Measurements from ENCODE around the gene CNIH3. TPM values are rescaled to one million over a fixed set of nuclear protein-coding genes. Genes with fewer than 3 reads are reported as not detected.

Gene CNIH3
- total and polyA plus RNA-seq, 2 of the 4 experiments (the other 2 are of a cell fraction): 2.0 to 2.9 TPM

DNA sequence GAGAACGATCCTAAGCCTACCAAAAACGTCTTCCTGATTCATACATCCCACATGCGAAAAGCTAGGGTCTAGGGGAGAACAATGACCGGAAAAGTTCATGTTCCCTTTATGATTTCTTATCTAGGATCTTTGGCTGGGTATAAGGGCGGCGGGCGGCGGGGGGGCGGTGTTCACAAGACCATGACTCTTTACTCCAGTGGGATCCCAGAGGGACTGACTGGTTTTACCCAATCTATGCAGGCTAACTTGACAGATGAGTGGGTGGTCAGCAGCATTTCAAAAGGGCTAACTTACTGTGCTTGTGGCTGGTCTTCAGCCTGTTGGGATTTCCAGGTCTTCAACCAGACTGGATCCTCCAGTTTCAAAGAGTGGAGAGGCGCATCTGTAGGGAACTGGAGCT is 40.3 kb downstream of the CNIH3 start:
- no peak overlapping the region for H2AK9ac ChIP-seq (replicated peaks; ENCODE audit: low read depth, low read length, poor library complexity)
- no peak overlapping the region for H3K4me2 ChIP-seq (ENCODE audit: low read depth, low read length)
- WGBS, 2 experiments (ENCODE audit: extremely low coverage in 2 of 2, insufficient read length in 1 of 2): no CpG with 5 or more reads among the region's 10 CpGs
- H4K5ac ChIP-seq (ENCODE audit: low read depth, low read length): no peak overlapping the region
- no peak overlapping the region for H3K23ac ChIP-seq (ENCODE audit: low read depth, low read length)
- H3K9ac ChIP-seq (ENCODE audit: low read depth, low read length): no peak overlapping the region
- H3K14ac ChIP-seq (replicated peaks; ENCODE audit: low read depth, low read length): no peak overlapping the region
- H3K9me3 ChIP-seq (ENCODE audit: control insufficient read depth, insufficient read depth, low read length): no peaks in the 10 kb centered on the region
- H3K27ac ChIP-seq (ENCODE audit: insufficient read depth, low read length): no peak overlapping the region
- peaks cover 0 to 12% of the 10 kb centered on the region in 2 experiments; a peak in 1 of 4 replicates for H3K79me1 ChIP-seq (ENCODE audit: low read depth in 1 of 2, low read length in 2 of 2)
- no peak overlapping the region for H2BK5ac ChIP-seq (ENCODE audit: low read depth, low read length, poor library complexity, severe bottlenecking)
- H2BK20ac ChIP-seq (ENCODE audit: low read depth, low read length): no peak overlapping the region
- TF ChIP-seq, protein P1, sequence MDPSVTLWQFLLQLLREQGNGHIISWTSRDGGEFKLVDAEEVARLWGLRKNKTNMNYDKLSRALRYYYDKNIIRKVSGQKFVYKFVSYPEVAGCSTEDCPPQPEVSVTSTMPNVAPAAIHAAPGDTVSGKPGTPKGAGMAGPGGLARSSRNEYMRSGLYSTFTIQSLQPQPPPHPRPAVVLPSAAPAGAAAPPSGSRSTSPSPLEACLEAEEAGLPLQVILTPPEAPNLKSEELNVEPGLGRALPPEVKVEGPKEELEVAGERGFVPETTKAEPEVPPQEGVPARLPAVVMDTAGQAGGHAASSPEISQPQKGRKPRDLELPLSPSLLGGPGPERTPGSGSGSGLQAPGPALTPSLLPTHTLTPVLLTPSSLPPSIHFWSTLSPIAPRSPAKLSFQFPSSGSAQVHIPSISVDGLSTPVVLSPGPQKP (IDR thresholded peaks at IDR 0.05; ENCODE audit: borderline replicate concordance, low read depth, low read length): no peak
- TF ChIP-seq RFX5 (IDR thresholded peaks at IDR 0.05; ENCODE audit: low read depth, low read length) (no peak), CHD1 (IDR thresholded peaks at IDR 0.05; ENCODE audit: low read depth, low read length) (no peak), SMC3 (IDR thresholded peaks at IDR 0.05; ENCODE audit: low read depth, low read length) (no peak), CEBPB (IDR thresholded peaks at IDR 0.05; ENCODE audit: low read depth, low read length) (no peak), RCOR1 (IDR thresholded peaks at IDR 0.05; ENCODE audit: insufficient replicate concordance, low read length) (no peak), POLR2A (IDR thresholded peaks at IDR 0.05; ENCODE audit: low read depth, low read length) (no peak), MXI1 (IDR thresholded peaks at IDR 0.05; ENCODE audit: borderline replicate concordance, low read depth, low read length) (no peak), MAFK (IDR thresholded peaks at IDR 0.05; ENCODE audit: low read depth, low read length) (no peak), FOS (IDR thresholded peaks at IDR 0.05; ENCODE audit: low read depth, low read length) (no peak), BHLHE40 (IDR thresholded peaks at IDR 0.05; ENCODE audit: low read depth, low read length) (no peak)
- TF ChIP-seq, protein P2, sequence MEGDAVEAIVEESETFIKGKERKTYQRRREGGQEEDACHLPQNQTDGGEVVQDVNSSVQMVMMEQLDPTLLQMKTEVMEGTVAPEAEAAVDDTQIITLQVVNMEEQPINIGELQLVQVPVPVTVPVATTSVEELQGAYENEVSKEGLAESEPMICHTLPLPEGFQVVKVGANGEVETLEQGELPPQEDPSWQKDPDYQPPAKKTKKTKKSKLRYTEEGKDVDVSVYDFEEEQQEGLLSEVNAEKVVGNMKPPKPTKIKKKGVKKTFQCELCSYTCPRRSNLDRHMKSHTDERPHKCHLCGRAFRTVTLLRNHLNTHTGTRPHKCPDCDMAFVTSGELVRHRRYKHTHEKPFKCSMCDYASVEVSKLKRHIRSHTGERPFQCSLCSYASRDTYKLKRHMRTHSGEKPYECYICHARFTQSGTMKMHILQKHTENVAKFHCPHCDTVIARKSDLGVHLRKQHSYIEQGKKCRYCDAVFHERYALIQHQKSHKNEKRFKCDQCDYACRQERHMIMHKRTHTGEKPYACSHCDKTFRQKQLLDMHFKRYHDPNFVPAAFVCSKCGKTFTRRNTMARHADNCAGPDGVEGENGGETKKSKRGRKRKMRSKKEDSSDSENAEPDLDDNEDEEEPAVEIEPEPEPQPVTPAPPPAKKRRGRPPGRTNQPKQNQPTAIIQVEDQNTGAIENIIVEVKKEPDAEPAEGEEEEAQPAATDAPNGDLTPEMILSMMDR (conservative IDR thresholded peaks at IDR 0.05; ENCODE audit: low read depth, low read length): no peak
- TF ChIP-seq, protein P3, sequence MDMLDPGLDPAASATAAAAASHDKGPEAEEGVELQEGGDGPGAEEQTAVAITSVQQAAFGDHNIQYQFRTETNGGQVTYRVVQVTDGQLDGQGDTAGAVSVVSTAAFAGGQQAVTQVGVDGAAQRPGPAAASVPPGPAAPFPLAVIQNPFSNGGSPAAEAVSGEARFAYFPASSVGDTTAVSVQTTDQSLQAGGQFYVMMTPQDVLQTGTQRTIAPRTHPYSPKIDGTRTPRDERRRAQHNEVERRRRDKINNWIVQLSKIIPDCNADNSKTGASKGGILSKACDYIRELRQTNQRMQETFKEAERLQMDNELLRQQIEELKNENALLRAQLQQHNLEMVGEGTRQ (IDR thresholded peaks at IDR 0.05; ENCODE audit: low read depth, low read length): no peak
- BruUV-seq (replicated peaks): no TSS peak
- no peak overlapping the region for H4K8ac ChIP-seq (ENCODE audit: low read depth in 2 of 2, low read length in 2 of 2)
- ChIA-PET POLR2A (ENCODE audit: unreplicated experiment) (no interaction called here), CTCF (no interaction called here)
- H4K20me1 ChIP-seq (ENCODE audit: insufficient read depth, low read length): no peaks in the 10 kb centered on the region
- H2BK15ac ChIP-seq (ENCODE audit: low read depth, low read length): no peak overlapping the region
- no peak overlapping the region for H3K4ac ChIP-seq (ENCODE audit: low read depth, low read length)
- dilution Hi-C loops (cut with HindIII; ENCODE audit: low sequenced_read_pairs, unreplicated experiment) (no loop called here), intact Hi-C loops (cut with micrococcal nuclease) (no loop called here), in situ Hi-C loops (cut with MboI; ENCODE audit: low sequenced_read_pairs) (no loop called here)
- no peak overlapping the region for H3K18ac ChIP-seq (ENCODE audit: low read depth, low read length)
- H2AK5ac ChIP-seq (ENCODE audit: low read depth, low read length): no peak overlapping the region
- DNase-seq (no peak), ATAC-seq (ENCODE audit: low read depth) (no peak)
- no peaks in the 10 kb centered on the region for H3K36me3 ChIP-seq (ENCODE audit: control insufficient read depth, insufficient read depth, low read length)
- H3K27me3 ChIP-seq (ENCODE audit: control insufficient read depth, insufficient read depth, low read length): no peaks in the 10 kb centered on the region
- H3K4me1 ChIP-seq (ENCODE audit: control insufficient read depth, insufficient read depth, low read length): peaks cover 6% of the 10 kb centered on the region
- no peak overlapping the region for H4K91ac ChIP-seq (ENCODE audit: insufficient read depth, low read depth, low read length)
- peaks cover 8% of the 10 kb centered on the region for H3K9me1 ChIP-seq (ENCODE audit: insufficient read depth, low read length)
- no peak overlapping the region for H3K56ac ChIP-seq (ENCODE audit: extremely low read depth, insufficient read depth, low read length)
- H2BK120ac ChIP-seq (ENCODE audit: low read depth, low read length): no peak overlapping the region
- no peak overlapping the region for H2AFZ ChIP-seq (replicated peaks; ENCODE audit: low read length, poor library complexity)
- H3K4me3 ChIP-seq (ENCODE audit: insufficient read depth, low read depth, low read length): no peak overlapping the region

Data from IMR-90 (cell line).